ENCODE results near the gene ZNF444. TPM values are rescaled to one million over a fixed set of nuclear protein-coding genes. Genes with fewer than 3 reads are reported as not detected.
A peak's percentile ranks its signal among the peaks of the same experiment; 100 is the strongest.

The ZNF444 gene
- total and polyA plus RNA-seq, 4 donors, result 6.1 to 30.4 (median 21.0) TPM

- peak; percentile 81 for TF ChIP-seq ZBTB33 (IDR thresholded peaks at IDR 0.05)
- TF ChIP-seq HNF4A (conservative IDR thresholded peaks at IDR 0.05), result peak; percentile 98
- peak; percentile 81 to 95 for TF ChIP-seq RXRA (IDR thresholded peaks at IDR 0.05)
- peak in 1 of 2 donors; percentile 65 for TF ChIP-seq GABPA (IDR thresholded peaks at IDR 0.05 in 1 of 2, conservative IDR thresholded peaks at IDR 0.05 in 1 of 2)
Measured at GRCh38 chr19:56142087-56142787, 1.1 kb downstream of the ZNF444 start (continued).

- DNase-seq (ENCODE audit: low spot score), result no peak
- Histone ChIP-seq H3K4me3 (ENCODE audit: low read depth in 1 of 3, low read length in 3 of 3) (peak overlapping the region in 2 of 3 donors; percentile 6 to 25), H3K9me3 (ENCODE audit: control insufficient read depth in 4 of 4, low read length in 3 of 4) (no peaks in the 10 kb centered on the region), H3K36me3 (ENCODE audit: control insufficient read depth in 4 of 4, insufficient read depth in 3 of 4, low read depth in 1 of 4, low read length in 3 of 4) (peaks cover 4 to 8% (median 5%) of the 10 kb centered on the region in 4 donors), H3K9ac (ENCODE audit: low read depth in 1 of 2, low read length in 2 of 2) (no peak overlapping the region), H3K27ac (ENCODE audit: low read depth in 1 of 2, low read length in 2 of 2) (peak overlapping the region; percentile 90), H3K4me1 (ENCODE audit: control insufficient read depth in 4 of 4, insufficient read depth in 4 of 4, low read length in 3 of 4) (peaks cover 13 to 67% (median 54%) of the 10 kb centered on the region in 4 donors), H3K27me3 (ENCODE audit: control insufficient read depth in 4 of 4, insufficient read depth in 4 of 4, low read length in 3 of 4) (no peaks in the 10 kb centered on the region)
- WGBS, result 59% methylated on average over 4 of the region's 4 CpGs
- no peak for TF ChIP-seq EGR1 (IDR thresholded peaks at IDR 0.05; ENCODE audit: low read depth in 2 of 2)
- peak; percentile 89 to 94 for TF ChIP-seq RXRA (IDR thresholded peaks at IDR 0.05)
- no peak for TF ChIP-seq YY1 (IDR thresholded peaks at IDR 0.05)
- TF ChIP-seq TAF1 (conservative IDR thresholded peaks at IDR 0.05), result no peak
- no peak for TF ChIP-seq ATF3 (IDR thresholded peaks at IDR 0.05)
- TF ChIP-seq FOXA1 (IDR thresholded peaks at IDR 0.05), result no peak
- TF ChIP-seq GABPA (IDR thresholded peaks at IDR 0.05 in 1 of 2, conservative IDR thresholded peaks at IDR 0.05 in 1 of 2), result no peak
- no peak for TF ChIP-seq FOXA2 (IDR thresholded peaks at IDR 0.05)
- TF ChIP-seq RAD21 (IDR thresholded peaks at IDR 0.05), result peak; percentile 12 to 52
- peak in 1 of 2 donors; percentile 19 for TF ChIP-seq JUND (IDR thresholded peaks at IDR 0.05)
- TF ChIP-seq, protein P1, sequence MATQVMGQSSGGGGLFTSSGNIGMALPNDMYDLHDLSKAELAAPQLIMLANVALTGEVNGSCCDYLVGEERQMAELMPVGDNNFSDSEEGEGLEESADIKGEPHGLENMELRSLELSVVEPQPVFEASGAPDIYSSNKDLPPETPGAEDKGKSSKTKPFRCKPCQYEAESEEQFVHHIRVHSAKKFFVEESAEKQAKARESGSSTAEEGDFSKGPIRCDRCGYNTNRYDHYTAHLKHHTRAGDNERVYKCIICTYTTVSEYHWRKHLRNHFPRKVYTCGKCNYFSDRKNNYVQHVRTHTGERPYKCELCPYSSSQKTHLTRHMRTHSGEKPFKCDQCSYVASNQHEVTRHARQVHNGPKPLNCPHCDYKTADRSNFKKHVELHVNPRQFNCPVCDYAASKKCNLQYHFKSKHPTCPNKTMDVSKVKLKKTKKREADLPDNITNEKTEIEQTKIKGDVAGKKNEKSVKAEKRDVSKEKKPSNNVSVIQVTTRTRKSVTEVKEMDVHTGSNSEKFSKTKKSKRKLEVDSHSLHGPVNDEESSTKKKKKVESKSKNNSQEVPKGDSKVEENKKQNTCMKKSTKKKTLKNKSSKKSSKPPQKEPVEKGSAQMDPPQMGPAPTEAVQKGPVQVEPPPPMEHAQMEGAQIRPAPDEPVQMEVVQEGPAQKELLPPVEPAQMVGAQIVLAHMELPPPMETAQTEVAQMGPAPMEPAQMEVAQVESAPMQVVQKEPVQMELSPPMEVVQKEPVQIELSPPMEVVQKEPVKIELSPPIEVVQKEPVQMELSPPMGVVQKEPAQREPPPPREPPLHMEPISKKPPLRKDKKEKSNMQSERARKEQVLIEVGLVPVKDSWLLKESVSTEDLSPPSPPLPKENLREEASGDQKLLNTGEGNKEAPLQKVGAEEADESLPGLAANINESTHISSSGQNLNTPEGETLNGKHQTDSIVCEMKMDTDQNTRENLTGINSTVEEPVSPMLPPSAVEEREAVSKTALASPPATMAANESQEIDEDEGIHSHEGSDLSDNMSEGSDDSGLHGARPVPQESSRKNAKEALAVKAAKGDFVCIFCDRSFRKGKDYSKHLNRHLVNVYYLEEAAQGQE (IDR thresholded peaks at IDR 0.05), result no peak
- peak; percentile 75 for TF ChIP-seq SP1 (IDR thresholded peaks at IDR 0.05)
- TF ChIP-seq, protein P2, sequence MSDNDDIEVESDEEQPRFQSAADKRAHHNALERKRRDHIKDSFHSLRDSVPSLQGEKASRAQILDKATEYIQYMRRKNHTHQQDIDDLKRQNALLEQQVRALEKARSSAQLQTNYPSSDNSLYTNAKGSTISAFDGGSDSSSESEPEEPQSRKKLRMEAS (IDR thresholded peaks at IDR 0.05), result no peak
- TF ChIP-seq, protein P3, sequence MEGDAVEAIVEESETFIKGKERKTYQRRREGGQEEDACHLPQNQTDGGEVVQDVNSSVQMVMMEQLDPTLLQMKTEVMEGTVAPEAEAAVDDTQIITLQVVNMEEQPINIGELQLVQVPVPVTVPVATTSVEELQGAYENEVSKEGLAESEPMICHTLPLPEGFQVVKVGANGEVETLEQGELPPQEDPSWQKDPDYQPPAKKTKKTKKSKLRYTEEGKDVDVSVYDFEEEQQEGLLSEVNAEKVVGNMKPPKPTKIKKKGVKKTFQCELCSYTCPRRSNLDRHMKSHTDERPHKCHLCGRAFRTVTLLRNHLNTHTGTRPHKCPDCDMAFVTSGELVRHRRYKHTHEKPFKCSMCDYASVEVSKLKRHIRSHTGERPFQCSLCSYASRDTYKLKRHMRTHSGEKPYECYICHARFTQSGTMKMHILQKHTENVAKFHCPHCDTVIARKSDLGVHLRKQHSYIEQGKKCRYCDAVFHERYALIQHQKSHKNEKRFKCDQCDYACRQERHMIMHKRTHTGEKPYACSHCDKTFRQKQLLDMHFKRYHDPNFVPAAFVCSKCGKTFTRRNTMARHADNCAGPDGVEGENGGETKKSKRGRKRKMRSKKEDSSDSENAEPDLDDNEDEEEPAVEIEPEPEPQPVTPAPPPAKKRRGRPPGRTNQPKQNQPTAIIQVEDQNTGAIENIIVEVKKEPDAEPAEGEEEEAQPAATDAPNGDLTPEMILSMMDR (IDR thresholded peaks at IDR 0.05; ENCODE audit: low read depth, low read length, missing input control), result no peak
- no peak for TF ChIP-seq ZBTB33 (IDR thresholded peaks at IDR 0.05)
- TF ChIP-seq HNF4G (IDR thresholded peaks at IDR 0.05), result peak; percentile 17
- TF ChIP-seq HNF4A (conservative IDR thresholded peaks at IDR 0.05), result peak; percentile 86 to 88
- peak; percentile 81 for TF ChIP-seq NR2F2 (IDR thresholded peaks at IDR 0.05)
Measured at GRCh38 chr19:56142897-56143434, 1.9 kb downstream of the ZNF444 start.
